Right cardiac atrium (tissue), 5 donors: ENCODE data around the gene SPTLC1. TPM values are rescaled to one million over a fixed set of nuclear protein-coding genes. Genes with fewer than 3 reads are reported as not detected.
"Not testable (repeated sequence)": the region's sequence is repeated elsewhere in the genome, so short reads cannot be mapped to it uniquely, and the experiment has no call there.

Experiments used
- ATAC-seq, 2 donors: fragments of 200-7000 bp; cut with Tn5 transposase; one replicate each; pipeline versions ENCODE4 v1.8.0 to v1.9.1; 2020; ENCODE audit warnings: moderate library complexity in 2 of 2, mild to moderate bottlenecking in 1 of 2
- DNase-seq, 3 donors: peaks; one replicate each; pipeline ENCODE4 v3.0.0-alpha.2; 2020
- H3K27ac ChIP-seq: one replicate; pipeline ENCODE4 v1.5.1; 2013; ENCODE audit warnings: mild to moderate bottlenecking, low read length, control low read depth, moderate library complexity
- H3K27me3 ChIP-seq: one replicate; pipeline ENCODE4 v1.6.1; 2013; ENCODE audit not compliant: control insufficient read depth, insufficient read depth
- H3K4me1 ChIP-seq: one replicate; pipeline ENCODE4 v1.6.1; 2013; ENCODE audit warnings: low read length; ENCODE audit not compliant: control insufficient read depth, insufficient read depth
- H3K4me3 ChIP-seq: one replicate; pipeline ENCODE4 v1.5.1; 2013; ENCODE audit warnings: low read length, control low read depth
- H3K9me3 ChIP-seq: one replicate; pipeline ENCODE4 v1.6.1; 2013; ENCODE audit warnings: low read length; ENCODE audit not compliant: control insufficient read depth
- WGBS: extraction: QIAGEN DNeasy Blood & Tissue Kit; methylation state at CpG from one replicate; pipeline ENCODE4 v1.1.7; 2013; 5-methylcytosine and 5-hydroxymethylcytosine counted together
- intact Hi-C, 4 donors: fragments of 100-400 bp; cut with DNase I; formaldehyde crosslinking; loops; one replicate each; pipeline versions ENCODE4 v1.11.0 to v1.14.0; 2022 to 2023
- long read RNA-seq, 4 donors: library from polyadenylated mRNA; unstranded; transcript quantifications; one replicate each; pipeline ENCODE4 v2.0.0, GENCODE V29; 2020 to 2021
- polyA plus RNA-seq: library from polyadenylated mRNA; stranded (reverse); fragments of 200-250 nt; gene quantifications from one replicate; pipeline ENCODE4 v1.2.3, GENCODE V29; 2013
- total RNA-seq, 4 donors: library from RNA; stranded (reverse); fragmentation: NEBNext Ultra II Directional; extraction: Animal tissue kit (Norgen Biotek cat#: 25700); gene quantifications; one replicate each; pipeline ENCODE4 v1.2.1, GENCODE V29; 2021
- donor health status: healthy with polysubstance abuse.
- donor health status: DM: no; HTN: yes; CAD: no.
- donor health status: DM: no; HTN: no; CAD: no.
- donor health status: DM: no; HTN: yes; CAD: no; lungs with severe emphysema.
- donor health status: DM: yes; HTN: yes; CAD: no.

SPTLC1 gene, protein sequence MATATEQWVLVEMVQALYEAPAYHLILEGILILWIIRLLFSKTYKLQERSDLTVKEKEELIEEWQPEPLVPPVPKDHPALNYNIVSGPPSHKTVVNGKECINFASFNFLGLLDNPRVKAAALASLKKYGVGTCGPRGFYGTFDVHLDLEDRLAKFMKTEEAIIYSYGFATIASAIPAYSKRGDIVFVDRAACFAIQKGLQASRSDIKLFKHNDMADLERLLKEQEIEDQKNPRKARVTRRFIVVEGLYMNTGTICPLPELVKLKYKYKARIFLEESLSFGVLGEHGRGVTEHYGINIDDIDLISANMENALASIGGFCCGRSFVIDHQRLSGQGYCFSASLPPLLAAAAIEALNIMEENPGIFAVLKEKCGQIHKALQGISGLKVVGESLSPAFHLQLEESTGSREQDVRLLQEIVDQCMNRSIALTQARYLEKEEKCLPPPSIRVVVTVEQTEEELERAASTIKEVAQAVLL
- total RNA-seq (10 to 100 TPM; 31.5 to 33.6 (median 32.8) TPM), polyA plus RNA-seq (21.1 TPM)
- long read RNA-seq, donor 1, transcript SPTLC1-201 (15 exons, 1,894 nt): major isoform, 107 of 115 reads
- long read RNA-seq, donor 1, partial matches to known transcripts: 1 of 115 reads
- long read RNA-seq, donor 1, other reads (novel, unspliced or antisense): 6 of 115 reads
- long read RNA-seq, donor 2, transcript SPTLC1-201 (15 exons, 1,894 nt): major isoform, 28 of 33 reads
- long read RNA-seq, donor 2, partial matches to known transcripts: 0 of 33 reads
- long read RNA-seq, donor 2, other reads (novel, unspliced or antisense): 5 of 33 reads
- long read RNA-seq, donor 3, transcript SPTLC1-201 (15 exons, 1,894 nt): major isoform, 172 of 195 reads
- long read RNA-seq, donor 3, partial matches to known transcripts: 8 of 195 reads
- long read RNA-seq, donor 3, other reads (novel, unspliced or antisense): 15 of 195 reads
- long read RNA-seq, donor 4, transcript SPTLC1-201 (15 exons, 1,894 nt): major isoform, 14 of 25 reads
- long read RNA-seq, donor 4, partial matches to known transcripts: 1 of 25 reads
- long read RNA-seq, donor 4, other reads (novel, unspliced or antisense): 9 of 25 reads

GRCh38 chr9:92115071-92115858, at the start of gene SPTLC1:
TSS of gene SPTLC1 (minus strand) at chr9:92115413. CDS start at chr9:92115370, 43 bp downstream.
- Histone ChIP-seq H3K4me3 (peak within 1 kb of the TSS; percentile 92), H3K27me3 (no peaks in the 10 kb centered on the region), H3K27ac (peak within 1 kb of the TSS; percentile 78), H3K9me3 (no peaks in the 10 kb centered on the region), H3K4me1 (no peaks in the 10 kb centered on the region)
- WGBS: under 1% methylated on average over 60 of the region's 60 CpGs
- ATAC-seq (peak; percentile 100), DNase-seq (peak; percentile 94 to 98 (median 98))
- intact Hi-C loops: no loop called here

GRCh38 chr9:92164975-92165374, 49.8 kb upstream of the SPTLC1 start:
- no peak for ATAC-seq

DNA sequence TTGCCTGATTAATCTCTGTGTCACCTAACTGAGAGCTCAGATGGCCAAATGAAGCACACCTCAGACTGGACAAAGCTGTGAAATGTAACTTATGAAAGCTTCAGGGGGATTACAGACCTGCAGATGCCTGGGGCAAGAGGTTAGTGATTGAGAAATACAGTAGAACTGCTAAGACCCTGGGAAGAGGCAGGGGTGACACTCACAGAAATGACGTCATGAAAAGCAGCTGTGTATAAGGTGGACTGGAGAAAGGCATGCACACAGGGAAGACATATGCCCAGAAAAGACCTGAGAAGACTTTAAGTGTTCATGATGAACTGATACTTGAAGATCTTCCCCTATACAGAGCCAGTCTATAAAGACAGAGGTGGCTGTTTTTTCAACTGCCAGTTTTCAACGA, 49.3 kb upstream of the SPTLC1 start:
- intact Hi-C loops: no loop called here
- DNase-seq: no peak
- no peak for ATAC-seq
- Histone ChIP-seq H3K27ac (no peak overlapping the region), H3K27me3 (no peaks in the 10 kb centered on the region), H3K4me3 (no peak overlapping the region), H3K4me1 (no peaks in the 10 kb centered on the region), H3K9me3 (peaks cover 3% of the 10 kb centered on the region)
- WGBS: 78% methylated on average over 2 of the region's 2 CpGs

More at GRCh38 chr9:92164975-92165374, 49.8 kb upstream of the SPTLC1 start:
- Histone ChIP-seq H3K4me1 (no peaks in the 10 kb centered on the region), H3K27me3 (no peaks in the 10 kb centered on the region), H3K27ac (no peak overlapping the region), H3K4me3 (no peak overlapping the region), H3K9me3 (peaks cover 3% of the 10 kb centered on the region)
- DNase-seq: no peak
- intact Hi-C loops: no loop called here
- 94% methylated on average over 1 of the region's 1 CpG for WGBS

DNA sequence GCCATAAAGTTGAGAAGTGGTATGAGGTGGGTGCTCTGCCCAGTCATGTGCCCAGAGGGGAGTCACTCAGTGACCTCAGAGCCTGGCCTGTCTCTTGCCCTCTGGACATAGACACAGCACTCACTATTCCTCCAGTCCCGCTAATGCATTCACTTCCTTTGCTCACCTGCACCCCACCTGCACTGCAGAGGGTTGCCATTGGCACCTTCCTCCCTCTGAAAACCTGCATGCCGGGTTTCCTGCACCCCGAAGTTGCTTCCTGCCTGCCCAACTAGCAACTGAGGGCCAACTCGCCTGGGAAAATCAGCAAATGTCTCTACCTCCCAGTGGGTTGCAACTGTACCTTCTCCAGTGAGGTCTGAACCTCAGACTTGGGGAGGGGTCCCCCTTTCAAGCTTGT, 48.1 kb upstream of the SPTLC1 start:
- intact Hi-C loops: no loop called here
- no peak for ATAC-seq
- Histone ChIP-seq H3K4me3 (no peak overlapping the region), H3K4me1 (no peaks in the 10 kb centered on the region), H3K27me3 (no peaks in the 10 kb centered on the region), H3K27ac (no peak overlapping the region), H3K9me3 (peaks cover 3% of the 10 kb centered on the region)
- DNase-seq: no peak
- WGBS: 83% methylated on average over 4 of the region's 4 CpGs

- H3K27me3 ChIP-seq: no peaks in the 10 kb centered on the region
- 87% methylated on average over 10 of the region's 10 CpGs for WGBS
- no peak for ATAC-seq
Observed at GRCh38 chr9:92160786-92161185, 45.6 kb upstream of the SPTLC1 start.

GRCh38 chr9:92159058-92159457, 43.8 kb upstream of the SPTLC1 start:
- H3K27me3 ChIP-seq: no peaks in the 10 kb centered on the region
- no peak for DNase-seq
- no peak overlapping the region for H3K4me3 ChIP-seq
- intact Hi-C loops: no loop called here
- no peak overlapping the region for H3K27ac ChIP-seq
- no peaks in the 10 kb centered on the region for H3K9me3 ChIP-seq
- WGBS: 80% methylated on average over 5 of the region's 5 CpGs
- no peak for ATAC-seq
- H3K4me1 ChIP-seq: no peaks in the 10 kb centered on the region

More at GRCh38 chr9:92160786-92161185, 45.6 kb upstream of the SPTLC1 start:
- intact Hi-C loops: no loop called here
- DNase-seq: no peak
- H3K9me3 ChIP-seq: peaks cover 3% of the 10 kb centered on the region
- H3K27ac ChIP-seq: no peak overlapping the region
- no peaks in the 10 kb centered on the region for H3K4me1 ChIP-seq
- no peak overlapping the region for H3K4me3 ChIP-seq

DNA sequence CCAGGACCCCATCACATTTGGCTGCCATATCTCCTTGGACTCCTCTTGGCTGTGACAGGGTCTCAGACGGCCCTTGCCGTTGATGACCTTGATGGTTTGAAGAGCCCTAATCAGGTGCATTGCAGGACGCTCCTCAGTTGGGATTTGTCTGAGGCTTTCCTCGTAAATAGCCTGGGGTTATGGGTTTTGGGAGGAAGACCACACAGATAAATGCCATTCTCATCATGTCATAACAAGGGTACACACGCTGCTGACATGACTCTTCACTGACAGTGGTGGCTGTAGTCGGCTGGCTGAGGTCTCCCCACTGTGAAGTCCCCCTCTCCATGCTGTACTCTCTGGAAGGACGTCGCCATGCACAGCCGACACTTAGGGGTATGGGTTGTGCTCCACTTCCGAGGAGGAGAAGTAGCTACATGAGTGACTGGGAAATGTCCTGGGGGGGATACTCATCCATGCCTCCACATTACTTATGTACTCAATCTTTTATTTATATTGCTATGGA, 42.9 kb upstream of the SPTLC1 start:
- ATAC-seq (no peak), DNase-seq (no peak)
- no peaks in the 10 kb centered on the region for H3K27me3 ChIP-seq
- H3K4me3 ChIP-seq: no peak overlapping the region
- no peak overlapping the region for H3K27ac ChIP-seq
- H3K4me1 ChIP-seq: no peaks in the 10 kb centered on the region
- H3K9me3 ChIP-seq: no peaks in the 10 kb centered on the region
- intact Hi-C loops: no loop called here
- 82% methylated on average over 10 of the region's 10 CpGs for WGBS

DNA sequence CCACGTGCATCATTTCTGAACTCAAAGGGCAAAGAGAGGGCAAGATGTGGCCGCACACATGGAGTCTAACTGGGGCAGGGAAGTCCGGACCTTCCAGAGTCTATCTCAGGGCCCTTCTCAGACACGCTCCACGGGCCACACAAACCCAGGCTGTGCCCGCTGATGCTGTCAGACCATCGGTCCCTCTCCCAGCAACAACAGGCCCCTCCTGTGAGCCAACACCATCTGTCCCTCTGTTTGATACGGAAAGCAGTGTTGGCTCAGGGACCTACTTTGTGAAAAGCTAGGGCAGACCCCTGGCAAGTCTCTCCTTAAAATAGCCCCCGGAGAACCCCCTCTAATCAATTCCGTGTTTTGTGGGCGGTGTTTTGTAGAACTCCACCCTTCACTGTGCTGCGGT, 40.5 kb upstream of the SPTLC1 start:
- intact Hi-C loops, DNase-seq, H3K4me1 ChIP-seq, H3K4me3 ChIP-seq, H3K9me3 ChIP-seq, H3K27me3 ChIP-seq, ATAC-seq, H3K27ac ChIP-seq: not testable (repeated sequence)
- WGBS: 79% methylated on average over 12 of the region's 12 CpGs

- no peak overlapping the region for H3K27ac ChIP-seq
- 90% methylated on average over 12 of the region's 12 CpGs for WGBS
- no peaks in the 10 kb centered on the region for H3K9me3 ChIP-seq
- ATAC-seq: no peak
- H3K27me3 ChIP-seq: no peaks in the 10 kb centered on the region
- no peaks in the 10 kb centered on the region for H3K4me1 ChIP-seq
- intact Hi-C loops: no loop called here
- H3K4me3 ChIP-seq: no peak overlapping the region
- no peak for DNase-seq
Observed at GRCh38 chr9:92155221-92155620, 40.0 kb upstream of the SPTLC1 start.
